ENCODE data around the gene THRAP3.

- TF ChIP-seq GATA2 (IDR thresholded peaks at IDR 0.05; ENCODE audit: low read depth, low read length) = no peak
- TF ChIP-seq GATA3 (IDR thresholded peaks at IDR 0.05; ENCODE audit: low read depth, low read length) = no peak
Observed at GRCh38 chr1:36269408-36269838, 45.2 kb downstream of the THRAP3 start.

All from SH-SY5Y (cell line).